ENCODE results near the gene WRAP73. TPM values are rescaled to one million over a fixed set of nuclear protein-coding genes. Genes with fewer than 3 reads are reported as not detected.

The WRAP73 gene
- total RNA-seq, 1 experiment from 2014 or later: 41.2 TPM

DNA sequence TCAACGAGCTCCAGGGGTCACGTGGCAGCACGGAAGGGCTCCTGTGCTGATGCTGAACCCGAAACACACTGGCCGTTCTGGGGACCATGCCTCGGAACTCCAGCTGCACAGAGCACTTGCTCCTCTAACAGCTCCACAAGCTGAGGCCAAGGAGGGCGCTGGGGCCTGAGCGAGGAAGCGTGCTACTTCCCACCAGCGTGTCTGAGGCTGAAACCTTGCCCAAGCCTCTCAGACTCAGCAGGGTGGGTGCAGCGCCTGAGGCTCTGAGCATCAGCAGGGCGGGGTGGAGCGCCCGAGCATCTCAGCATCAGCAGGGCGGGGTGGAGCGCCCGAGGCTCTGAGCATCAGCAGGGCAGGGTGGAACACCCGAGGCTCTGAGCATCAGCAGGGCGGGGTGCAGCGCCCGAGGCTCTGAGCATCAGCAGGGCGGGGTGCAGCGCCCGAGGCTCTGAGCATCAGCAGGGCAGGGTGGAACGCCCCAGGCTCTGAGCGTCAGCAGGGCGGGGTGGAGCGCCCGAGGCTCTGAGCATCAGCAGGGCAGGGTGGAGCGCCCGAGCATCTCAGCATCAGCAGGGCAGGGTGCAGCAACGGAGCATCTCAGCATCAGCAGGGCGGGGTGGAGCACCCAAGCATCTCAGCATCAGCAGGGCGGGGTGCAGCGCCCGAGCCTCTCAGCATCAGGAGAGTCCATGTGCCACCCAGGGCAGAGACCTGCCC is 9.6 kb downstream of the WRAP73 start:
- no peaks in the 10 kb centered on the region for H3K4me1 ChIP-seq (ENCODE audit: insufficient read depth, low read length, poor library complexity, severe bottlenecking)
- intact Hi-C loops (cut with micrococcal nuclease; ENCODE audit: unreplicated experiment): no loop called here
- ChIA-PET CTCF (no interaction called here), POLR2A (ENCODE audit: low non-redundant PET) (no interaction called here)
- no peak overlapping the region for H3K27ac ChIP-seq (ENCODE audit: low read depth, low read length, poor library complexity, severe bottlenecking)
- TF ChIP-seq, protein P1, sequence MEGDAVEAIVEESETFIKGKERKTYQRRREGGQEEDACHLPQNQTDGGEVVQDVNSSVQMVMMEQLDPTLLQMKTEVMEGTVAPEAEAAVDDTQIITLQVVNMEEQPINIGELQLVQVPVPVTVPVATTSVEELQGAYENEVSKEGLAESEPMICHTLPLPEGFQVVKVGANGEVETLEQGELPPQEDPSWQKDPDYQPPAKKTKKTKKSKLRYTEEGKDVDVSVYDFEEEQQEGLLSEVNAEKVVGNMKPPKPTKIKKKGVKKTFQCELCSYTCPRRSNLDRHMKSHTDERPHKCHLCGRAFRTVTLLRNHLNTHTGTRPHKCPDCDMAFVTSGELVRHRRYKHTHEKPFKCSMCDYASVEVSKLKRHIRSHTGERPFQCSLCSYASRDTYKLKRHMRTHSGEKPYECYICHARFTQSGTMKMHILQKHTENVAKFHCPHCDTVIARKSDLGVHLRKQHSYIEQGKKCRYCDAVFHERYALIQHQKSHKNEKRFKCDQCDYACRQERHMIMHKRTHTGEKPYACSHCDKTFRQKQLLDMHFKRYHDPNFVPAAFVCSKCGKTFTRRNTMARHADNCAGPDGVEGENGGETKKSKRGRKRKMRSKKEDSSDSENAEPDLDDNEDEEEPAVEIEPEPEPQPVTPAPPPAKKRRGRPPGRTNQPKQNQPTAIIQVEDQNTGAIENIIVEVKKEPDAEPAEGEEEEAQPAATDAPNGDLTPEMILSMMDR (conservative IDR thresholded peaks at IDR 0.05; ENCODE audit: low read depth, low read length): no peak
- TF ChIP-seq EZH2 (IDR thresholded peaks at IDR 0.05; ENCODE audit: borderline replicate concordance, low read depth, low read length, poor library complexity, severe bottlenecking): no peak
- DNase-seq (ENCODE audit: low spot score): no peak
- BruUV-seq (replicated peaks): no TSS peak
- H3K27me3 ChIP-seq (replicated peaks; ENCODE audit: insufficient read depth, low read depth, low read length, poor library complexity): no peaks in the 10 kb centered on the region
- H3K36me3 ChIP-seq (ENCODE audit: insufficient read depth, low read length, poor library complexity, severe bottlenecking): peaks cover 38% of the 10 kb centered on the region
- no peak overlapping the region for H3K4me3 ChIP-seq (ENCODE audit: low read depth, low read length, poor library complexity, severe bottlenecking)
- no peaks in the 10 kb centered on the region for H3K9me3 ChIP-seq (ENCODE audit: low read depth, low read length, poor library complexity, severe bottlenecking)

DNA sequence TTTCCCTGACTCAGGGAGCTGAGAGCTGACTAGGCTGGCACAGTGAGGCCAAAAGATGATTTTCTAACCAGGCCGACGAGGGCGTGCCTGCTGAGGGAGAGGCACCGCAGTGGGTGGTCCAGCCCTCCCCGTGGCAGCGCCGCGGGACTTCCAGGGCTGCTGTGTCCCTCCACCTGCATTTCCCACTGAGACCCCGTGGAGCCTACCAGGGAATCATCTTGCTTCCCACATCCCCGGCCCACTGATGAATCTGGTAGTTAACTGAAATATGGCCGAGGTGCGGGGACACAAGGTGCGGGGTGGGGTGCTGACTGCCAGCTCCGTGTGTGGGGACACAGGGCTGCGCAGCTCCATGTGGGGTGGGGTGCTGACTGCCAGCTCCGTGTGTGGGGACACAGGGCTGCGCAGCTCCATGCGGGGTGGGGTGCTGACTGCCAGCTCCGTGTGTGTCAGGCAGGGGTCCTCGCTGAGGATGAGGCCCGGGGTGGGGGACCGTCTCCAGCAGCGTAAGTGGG is 10.4 kb downstream of the WRAP73 start:
- H3K36me3 ChIP-seq (ENCODE audit: insufficient read depth, low read length, poor library complexity, severe bottlenecking): peaks cover 38% of the 10 kb centered on the region
- TF ChIP-seq, protein P1 (conservative IDR thresholded peaks at IDR 0.05; ENCODE audit: low read depth, low read length): no peak
- TF ChIP-seq EZH2 (IDR thresholded peaks at IDR 0.05; ENCODE audit: borderline replicate concordance, low read depth, low read length, poor library complexity, severe bottlenecking): no peak
- H3K4me1 ChIP-seq (ENCODE audit: insufficient read depth, low read length, poor library complexity, severe bottlenecking): no peaks in the 10 kb centered on the region
- H3K4me3 ChIP-seq (ENCODE audit: low read depth, low read length, poor library complexity, severe bottlenecking): no peak overlapping the region
- H3K27ac ChIP-seq (ENCODE audit: low read depth, low read length, poor library complexity, severe bottlenecking): no peak overlapping the region
- CTCF ChIA-PET: no interaction called here
- BruUV-seq (replicated peaks): no TSS peak
- H3K9me3 ChIP-seq (ENCODE audit: low read depth, low read length, poor library complexity, severe bottlenecking): no peaks in the 10 kb centered on the region
- no peaks in the 10 kb centered on the region for H3K27me3 ChIP-seq (replicated peaks; ENCODE audit: insufficient read depth, low read depth, low read length, poor library complexity)
- POLR2A ChIA-PET (ENCODE audit: low non-redundant PET): no interaction called here
- DNase-seq (ENCODE audit: low spot score): no peak
- intact Hi-C loops (cut with micrococcal nuclease; ENCODE audit: unreplicated experiment): no loop called here

DNA sequence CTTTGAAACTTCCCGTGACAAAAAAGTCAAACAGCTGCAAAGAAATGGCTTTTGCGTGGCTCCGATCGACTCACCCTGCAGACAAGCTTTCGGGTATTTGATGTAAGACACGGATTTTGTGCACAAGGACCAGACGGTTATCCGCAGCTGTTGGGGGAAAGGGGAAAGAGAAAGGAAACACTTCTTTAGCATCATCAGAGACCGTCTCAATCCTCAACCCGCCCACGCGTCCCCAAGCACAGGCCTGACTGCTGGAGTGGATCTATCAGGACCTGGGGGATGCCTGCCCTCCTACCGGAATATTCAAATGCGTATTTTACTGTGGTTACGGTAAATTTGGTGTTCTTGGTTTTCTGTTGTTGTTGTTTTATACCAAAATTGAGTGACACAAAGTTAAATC is 11.2 kb downstream of the WRAP73 start:
- Histone ChIP-seq H3K36me3 (ENCODE audit: insufficient read depth, low read length, poor library complexity, severe bottlenecking) (peaks cover 43% of the 10 kb centered on the region), H3K27me3 (replicated peaks; ENCODE audit: insufficient read depth, low read depth, low read length, poor library complexity) (no peaks in the 10 kb centered on the region), H3K4me1 (ENCODE audit: insufficient read depth, low read length, poor library complexity, severe bottlenecking) (no peaks in the 10 kb centered on the region), H3K27ac (ENCODE audit: low read depth, low read length, poor library complexity, severe bottlenecking) (no peak overlapping the region), H3K9me3 (ENCODE audit: low read depth, low read length, poor library complexity, severe bottlenecking) (no peaks in the 10 kb centered on the region), H3K4me3 (ENCODE audit: low read depth, low read length, poor library complexity, severe bottlenecking) (no peak overlapping the region)
- POLR2A ChIA-PET (ENCODE audit: low non-redundant PET): interaction anchor here (0.6 kb wide), 1 partner anchor 124 kb away, joined by 4 read pairs; no protein-coding TSS in a partner anchor
- CTCF ChIA-PET: no interaction called here
- no peak for DNase-seq (ENCODE audit: low spot score)
- no TSS peak for BruUV-seq (replicated peaks)
- intact Hi-C loops (cut with micrococcal nuclease; ENCODE audit: unreplicated experiment): no loop called here
- no peak for TF ChIP-seq EZH2 (IDR thresholded peaks at IDR 0.05; ENCODE audit: borderline replicate concordance, low read depth, low read length, poor library complexity, severe bottlenecking)
- TF ChIP-seq, protein P1 (conservative IDR thresholded peaks at IDR 0.05; ENCODE audit: low read depth, low read length): no peak
